Liver (tissue), 9 donors: ENCODE results near the gene TRA2B. TPM values are rescaled to one million over a fixed set of nuclear protein-coding genes. Genes with fewer than 3 reads are reported as not detected.

Experiments used
- DNase-seq: peaks from one replicate; pipeline ENCODE4 v3.0.0-alpha.2; 2017; ENCODE audit warnings: low spot score
- H3K27ac ChIP-seq, 2 donors: one replicate each; pipeline ENCODE4 v1.7.0; 2013; ENCODE audit warnings: inconsistent platforms in 2 of 2, low read length in 2 of 2, control low read depth in 1 of 2, low read depth in 1 of 2, mild to moderate bottlenecking in 1 of 2
- H3K27me3 ChIP-seq, 4 donors: one replicate each; pipeline versions ENCODE4 v1.6.1 to v1.7.0; 2013; ENCODE audit warnings: low read length in 3 of 4, inconsistent platforms in 1 of 4, mild to moderate bottlenecking in 1 of 4, moderate library complexity in 1 of 4; ENCODE audit not compliant: control insufficient read depth in 4 of 4, insufficient read depth in 4 of 4
- H3K36me3 ChIP-seq, 4 donors: one replicate each; pipeline versions ENCODE4 v1.6.1 to v1.7.0; 2013; ENCODE audit warnings: low read length in 3 of 4, mild to moderate bottlenecking in 3 of 4, low read depth in 1 of 4, moderate library complexity in 1 of 4; ENCODE audit not compliant: control insufficient read depth in 4 of 4, insufficient read depth in 3 of 4
- H3K4me1 ChIP-seq, 4 donors: one replicate each; pipeline versions ENCODE4 v1.6.1 to v1.7.0; 2013; ENCODE audit warnings: low read length in 3 of 4, mild to moderate bottlenecking in 3 of 4, moderate library complexity in 1 of 4; ENCODE audit not compliant: control insufficient read depth in 4 of 4, insufficient read depth in 4 of 4
- H3K4me3 ChIP-seq, 3 donors: one replicate each; pipeline versions ENCODE4 v1.6.1 to v1.7.0; 2013; ENCODE audit warnings: low read length in 3 of 3, control low read depth in 1 of 3, low read depth in 1 of 3, mild to moderate bottlenecking in 1 of 3
- H3K9ac ChIP-seq, 2 donors: one replicate each; pipeline ENCODE4 v1.7.0; 2013; ENCODE audit warnings: low read length in 2 of 2, mild to moderate bottlenecking in 2 of 2, moderate library complexity in 2 of 2, control low read depth in 1 of 2, low read depth in 1 of 2
- H3K9me3 ChIP-seq, 4 donors: one replicate each; pipeline versions ENCODE4 v1.6.1 to v1.7.0; 2013; ENCODE audit warnings: low read length in 3 of 4; ENCODE audit not compliant: control insufficient read depth in 4 of 4
- ATF3 ChIP-seq: IDR thresholded peaks from 2 replicates; pipeline ENCODE4 v1.6.1; 2016; ENCODE audit warnings: antibody characterized with exemption
- EGR1 ChIP-seq, 2 donors: IDR thresholded peaks; 2 replicates each; pipeline ENCODE4 v1.6.1; 2016 to 2018; ENCODE audit warnings: antibody characterized with exemption in 2 of 2, low read depth in 2 of 2
- FOXA1 ChIP-seq: IDR thresholded peaks from 2 replicates; pipeline ENCODE4 v1.6.1; 2016; ENCODE audit warnings: antibody characterized with exemption
- FOXA2 ChIP-seq: IDR thresholded peaks from 2 replicates; pipeline ENCODE4 v1.6.1; 2016; ENCODE audit warnings: antibody characterized with exemption
- GABPA ChIP-seq, 2 donors: IDR thresholded peaks in 1 of 2; conservative IDR thresholded peaks in 1 of 2; 2 replicates each; pipeline ENCODE4 v1.6.1; 2016; ENCODE audit warnings: antibody characterized with exemption in 2 of 2, mild to moderate bottlenecking in 1 of 2, moderate library complexity in 1 of 2
- HNF4A ChIP-seq, 2 donors: conservative IDR thresholded peaks; 2 replicates each; pipeline ENCODE4 v1.6.1; 2016; ENCODE audit warnings: antibody characterized with exemption in 2 of 2, mild to moderate bottlenecking in 2 of 2
- HNF4G ChIP-seq: IDR thresholded peaks from 2 replicates; pipeline ENCODE4 v1.6.1; 2016; ENCODE audit warnings: antibody characterized with exemption
- JUND ChIP-seq, 2 donors: IDR thresholded peaks; 2 replicates each; pipeline ENCODE4 v1.6.1; 2016; ENCODE audit warnings: antibody characterized with exemption in 2 of 2
- NR2F2 ChIP-seq: IDR thresholded peaks from 2 replicates; pipeline ENCODE4 v1.6.1; 2016; ENCODE audit warnings: antibody characterized with exemption
- RAD21 ChIP-seq, 2 donors: IDR thresholded peaks; 2 replicates each; pipeline ENCODE4 v1.6.1; 2016; ENCODE audit warnings: antibody characterized with exemption in 2 of 2, mild to moderate bottlenecking in 2 of 2
- REST ChIP-seq: IDR thresholded peaks from 2 replicates; pipeline ENCODE4 v1.6.1; 2016; ENCODE audit warnings: antibody characterized with exemption, mild to moderate bottlenecking
- RXRA ChIP-seq, 2 donors: IDR thresholded peaks; 2 replicates each; pipeline ENCODE4 v1.6.1; 2017 to 2018; ENCODE audit warnings: antibody characterized with exemption in 2 of 2, mild to moderate bottlenecking in 1 of 2
- SP1 ChIP-seq: IDR thresholded peaks from 2 replicates; pipeline ENCODE4 v1.6.1; 2018; ENCODE audit warnings: antibody characterized with exemption, mild to moderate bottlenecking
- TAF1 ChIP-seq: conservative IDR thresholded peaks from 2 replicates; pipeline ENCODE4 v1.6.1; 2016; ENCODE audit warnings: antibody characterized with exemption, mild to moderate bottlenecking
- YY1 ChIP-seq: IDR thresholded peaks from 2 replicates; pipeline ENCODE4 v1.6.1; 2016; ENCODE audit warnings: antibody characterized with exemption, mild to moderate bottlenecking
- WGBS: extraction: QIAGEN DNeasy Blood & Tissue Kit; methylation state at CpG from one replicate; pipeline ENCODE4 v1.1.7; 2013; 5-methylcytosine and 5-hydroxymethylcytosine counted together
- polyA plus RNA-seq, 2 donors: library from polyadenylated mRNA; stranded (reverse) in 1 of 2; unstranded in 1 of 2; fragments of 200-250 nt in 1 of 2; fragments of >200 nt in 1 of 2; fragmentation: Nextera tagmentation in 1 of 2; extraction: Ambion mirVana in 1 of 2; gene quantifications; one replicate each; pipeline versions ENCODE4 v1.2.1 to v1.2.3, GENCODE V29; 2013 to 2015
- total RNA-seq, 2 donors: library from RNA; depleted of rRNA; stranded (reverse); fragments of >200 nt; gene quantifications; one replicate each; pipeline ENCODE4 v1.2.3, GENCODE V29; 2014
- TF ChIP-seq, protein P1 (sequence below): IDR thresholded peaks from 2 replicates; pipeline ENCODE4 v1.6.1; 2016; ENCODE audit warnings: antibody characterized with exemption
- TF ChIP-seq, protein P2 (sequence below): IDR thresholded peaks from 2 replicates; pipeline ENCODE4 v1.6.1; 2016; ENCODE audit warnings: antibody characterized with exemption
- TF ChIP-seq, protein P3 (sequence below): fragments of 150-350 bp; IDR thresholded peaks from 2 replicates; pipeline ENCODE4 v1.5.1; 2017; ENCODE audit warnings: improper control_type of control experiment, low read depth, low read length; ENCODE audit not compliant: missing input control
- donor health status: healthy.
- donor health status: healthy.
- donor health status: healthy.
- donor health status: healthy.
- donor health status: healthy.

The TRA2B gene
- total RNA-seq (100 to 1,000 TPM in 1 of 2 donors, 10 to 100 TPM in 1; 96.2 to 106 TPM), polyA plus RNA-seq (10 to 100 TPM; 31.8 to 44.5 TPM)

DNA sequence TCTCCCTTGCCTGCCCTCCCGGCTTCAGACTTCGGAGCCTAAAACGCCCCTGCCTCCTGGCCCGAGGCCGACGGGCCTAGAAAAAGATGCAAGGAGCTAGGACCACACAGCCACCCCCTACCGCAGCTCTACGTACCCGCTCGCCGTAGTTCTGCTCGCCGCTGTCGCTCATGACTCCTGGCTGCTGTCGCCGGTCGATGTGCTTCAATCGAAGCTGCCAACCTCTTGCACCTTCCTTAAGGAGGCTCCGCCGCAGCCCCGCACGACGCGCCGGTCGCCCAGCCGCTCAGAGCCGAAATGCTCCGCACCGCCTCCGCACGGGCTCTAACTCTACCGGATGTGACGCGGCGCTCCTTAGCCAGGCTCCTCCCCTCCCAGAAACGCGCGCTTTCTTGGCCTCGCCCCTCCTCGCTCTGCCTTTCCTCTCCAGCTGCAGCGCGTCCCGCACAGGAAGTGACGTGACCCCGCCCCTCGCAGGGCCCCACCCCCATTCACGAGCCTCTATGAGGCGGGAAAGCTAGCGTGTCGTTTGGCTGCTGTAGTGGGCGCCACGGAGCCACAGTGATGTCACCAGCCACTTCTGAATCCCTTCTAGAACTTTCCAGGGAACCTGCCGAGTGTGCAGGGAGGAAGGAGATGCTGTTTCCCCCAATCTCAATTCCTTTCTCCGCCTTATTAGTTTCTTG, at the start of gene TRA2B:
TSS of gene TRA2B (minus strand) at position 326 of the 686 bp plus-strand sequence. CDS start at position 172, 154 bp downstream.
- Histone ChIP-seq H3K9me3 (no peaks in the 10 kb centered on the region), H3K27me3 (no peaks in the 10 kb centered on the region), H3K36me3 (no peaks in the 10 kb centered on the region), H3K4me3 (peak within 1 kb of the TSS; percentile 70 to 99 (median 93)), H3K4me1 (peaks cover 1 to 28% (median 26%) of the 10 kb centered on the region in 4 donors), H3K27ac (peak within 1 kb of the TSS; percentile 99 to 100), H3K9ac (peak within 1 kb of the TSS; percentile 99 to 100)
- 2% methylated on average over 55 of the region's 55 CpGs for WGBS
- TF ChIP-seq GABPA (IDR thresholded peaks at IDR 0.05 in 1 of 2, conservative IDR thresholded peaks at IDR 0.05 in 1 of 2), result peak; percentile 86 to 95
- no peak for TF ChIP-seq NR2F2
- peak; percentile 47 to 73 for TF ChIP-seq JUND (IDR thresholded peaks at IDR 0.05)
- TF ChIP-seq FOXA1, result peak; percentile 30
- TF ChIP-seq YY1, result no peak
- peak; percentile 82 for TF ChIP-seq REST
- TF ChIP-seq FOXA2, result no peak
- peak; percentile 68 to 90 for TF ChIP-seq EGR1 (IDR thresholded peaks at IDR 0.05; ENCODE audit: low read depth in 2 of 2)
- peak; percentile 97 for TF ChIP-seq TAF1
- TF ChIP-seq, protein P1, sequence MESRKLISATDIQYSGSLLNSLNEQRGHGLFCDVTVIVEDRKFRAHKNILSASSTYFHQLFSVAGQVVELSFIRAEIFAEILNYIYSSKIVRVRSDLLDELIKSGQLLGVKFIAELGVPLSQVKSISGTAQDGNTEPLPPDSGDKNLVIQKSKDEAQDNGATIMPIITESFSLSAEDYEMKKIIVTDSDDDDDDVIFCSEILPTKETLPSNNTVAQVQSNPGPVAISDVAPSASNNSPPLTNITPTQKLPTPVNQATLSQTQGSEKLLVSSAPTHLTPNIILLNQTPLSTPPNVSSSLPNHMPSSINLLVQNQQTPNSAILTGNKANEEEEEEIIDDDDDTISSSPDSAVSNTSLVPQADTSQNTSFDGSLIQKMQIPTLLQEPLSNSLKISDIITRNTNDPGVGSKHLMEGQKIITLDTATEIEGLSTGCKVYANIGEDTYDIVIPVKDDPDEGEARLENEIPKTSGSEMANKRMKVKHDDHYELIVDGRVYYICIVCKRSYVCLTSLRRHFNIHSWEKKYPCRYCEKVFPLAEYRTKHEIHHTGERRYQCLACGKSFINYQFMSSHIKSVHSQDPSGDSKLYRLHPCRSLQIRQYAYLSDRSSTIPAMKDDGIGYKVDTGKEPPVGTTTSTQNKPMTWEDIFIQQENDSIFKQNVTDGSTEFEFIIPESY, result no peak
- peak in 1 of 2 donors; percentile 16 for TF ChIP-seq HNF4A (conservative IDR thresholded peaks at IDR 0.05)
- TF ChIP-seq, protein P2, sequence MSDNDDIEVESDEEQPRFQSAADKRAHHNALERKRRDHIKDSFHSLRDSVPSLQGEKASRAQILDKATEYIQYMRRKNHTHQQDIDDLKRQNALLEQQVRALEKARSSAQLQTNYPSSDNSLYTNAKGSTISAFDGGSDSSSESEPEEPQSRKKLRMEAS, result peak; percentile 89
- peak; percentile 63 for TF ChIP-seq SP1
- TF ChIP-seq ATF3, result peak; percentile 61
- TF ChIP-seq HNF4G, result no peak
- DNase-seq, result peak; percentile 98

GRCh38 chr3:185986198-185986777, 48.5 kb upstream of the TRA2B start:
- peaks cover 0 to 2% (median 0%) of the 10 kb centered on the region in 4 donors for H3K27me3 ChIP-seq
- no peak overlapping the region for H3K27ac ChIP-seq
- WGBS, result 93% methylated on average over 23 of the region's 23 CpGs
- peaks cover 0 to 6% (median 0%) of the 10 kb centered on the region in 4 donors for H3K4me1 ChIP-seq
- no peaks in the 10 kb centered on the region for H3K9me3 ChIP-seq
- no peak overlapping the region for H3K4me3 ChIP-seq
- no peak for TF ChIP-seq GABPA (IDR thresholded peaks at IDR 0.05 in 1 of 2, conservative IDR thresholded peaks at IDR 0.05 in 1 of 2)
- TF ChIP-seq SP1, result no peak
- no peak for TF ChIP-seq RXRA (IDR thresholded peaks at IDR 0.05)
- TF ChIP-seq FOXA1, result no peak
- TF ChIP-seq, protein P3, sequence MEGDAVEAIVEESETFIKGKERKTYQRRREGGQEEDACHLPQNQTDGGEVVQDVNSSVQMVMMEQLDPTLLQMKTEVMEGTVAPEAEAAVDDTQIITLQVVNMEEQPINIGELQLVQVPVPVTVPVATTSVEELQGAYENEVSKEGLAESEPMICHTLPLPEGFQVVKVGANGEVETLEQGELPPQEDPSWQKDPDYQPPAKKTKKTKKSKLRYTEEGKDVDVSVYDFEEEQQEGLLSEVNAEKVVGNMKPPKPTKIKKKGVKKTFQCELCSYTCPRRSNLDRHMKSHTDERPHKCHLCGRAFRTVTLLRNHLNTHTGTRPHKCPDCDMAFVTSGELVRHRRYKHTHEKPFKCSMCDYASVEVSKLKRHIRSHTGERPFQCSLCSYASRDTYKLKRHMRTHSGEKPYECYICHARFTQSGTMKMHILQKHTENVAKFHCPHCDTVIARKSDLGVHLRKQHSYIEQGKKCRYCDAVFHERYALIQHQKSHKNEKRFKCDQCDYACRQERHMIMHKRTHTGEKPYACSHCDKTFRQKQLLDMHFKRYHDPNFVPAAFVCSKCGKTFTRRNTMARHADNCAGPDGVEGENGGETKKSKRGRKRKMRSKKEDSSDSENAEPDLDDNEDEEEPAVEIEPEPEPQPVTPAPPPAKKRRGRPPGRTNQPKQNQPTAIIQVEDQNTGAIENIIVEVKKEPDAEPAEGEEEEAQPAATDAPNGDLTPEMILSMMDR, result no peak
- no peak for TF ChIP-seq HNF4G
- no peak for TF ChIP-seq NR2F2
- TF ChIP-seq EGR1 (IDR thresholded peaks at IDR 0.05; ENCODE audit: low read depth in 2 of 2), result no peak
- TF ChIP-seq, protein P1, result no peak
- TF ChIP-seq JUND (IDR thresholded peaks at IDR 0.05), result no peak
- no peak for TF ChIP-seq RAD21 (IDR thresholded peaks at IDR 0.05)
- TF ChIP-seq, protein P2, result no peak
- no peak for TF ChIP-seq HNF4A (conservative IDR thresholded peaks at IDR 0.05)
- TF ChIP-seq TAF1, result no peak
- DNase-seq, result no peak
- H3K36me3 ChIP-seq, result no peaks in the 10 kb centered on the region
- H3K9ac ChIP-seq, result no peak overlapping the region
